GM12878 (cell line): Measurements from ENCODE around the gene C2orf66.

Experiments
- BACH1 ChIP-seq: fragments of 450-650 bp; IDR thresholded peaks from 2 replicates; pipeline ENCODE4 v1.6.1; 2017; ENCODE audit warnings: mild to moderate bottlenecking, borderline replicate concordance
- CTCF ChIP-seq, 3 experiments: IDR thresholded peaks in 2 of 3; conservative IDR thresholded peaks in 1 of 3; 2 replicates each; pipeline ENCODE4 v1.5.1; 2011; ENCODE audit warnings: low read depth in 3 of 3, low read length in 3 of 3, mild to moderate bottlenecking in 3 of 3, control low read depth in 2 of 3, moderate library complexity in 2 of 3, inconsistent platforms in 1 of 3, mixed read lengths in 1 of 3; ENCODE audit not compliant: control insufficient read depth in 2 of 3, insufficient read depth in 1 of 3; ENCODE audit errors: extremely low read depth in 1 of 3
- EED ChIP-seq: sonication (generic); IDR thresholded peaks from 2 replicates; pipeline ENCODE4 v1.6.1; 2016; ENCODE audit warnings: antibody characterized with exemption, low read depth
- HDAC2 ChIP-seq: fragments of 200-600 bp; sonication (generic); IDR thresholded peaks from 2 replicates; pipeline ENCODE4 v1.6.1; 2017
- NRF1 ChIP-seq: conservative IDR thresholded peaks from 2 replicates; pipeline ENCODE4 v1.6.1; 2011; ENCODE audit warnings: mild to moderate bottlenecking, low read depth, low read length, improper control_type of control experiment
- PAX8 ChIP-seq: fragments of 450-650 bp; IDR thresholded peaks from 2 replicates; pipeline ENCODE4 v1.6.1; 2017; ENCODE audit warnings: mild to moderate bottlenecking, moderate library complexity
- RAD21 ChIP-seq: IDR thresholded peaks from 2 replicates; pipeline ENCODE4 v1.6.1; 2011; ENCODE audit warnings: mild to moderate bottlenecking, low read depth, low read length, moderate library complexity; ENCODE audit not compliant: insufficient read depth
- SPI1 ChIP-seq: IDR thresholded peaks from 2 replicates; pipeline ENCODE4 v1.6.1; 2011; ENCODE audit warnings: low read depth, mild to moderate bottlenecking, low read length, moderate library complexity, borderline replicate concordance; ENCODE audit not compliant: insufficient read depth
- USF2 ChIP-seq: IDR thresholded peaks from 2 replicates; pipeline ENCODE4 v1.6.1; 2011; ENCODE audit warnings: low read depth, low read length, improper control_type of control experiment, borderline replicate concordance
- ZBTB33 ChIP-seq: fragments of 450-650 bp; IDR thresholded peaks from 2 replicates; pipeline ENCODE4 v1.6.1; 2017; ENCODE audit warnings: mild to moderate bottlenecking
- ZNF217 ChIP-seq: fragments of 450-650 bp; IDR thresholded peaks from 2 replicates; pipeline ENCODE4 v1.6.1; 2017; ENCODE audit warnings: antibody characterized with exemption, mild to moderate bottlenecking

- TF ChIP-seq USF2: no peak
- no peak for TF ChIP-seq ZNF217
- TF ChIP-seq RAD21: 0 out of 2 replicates have a peak, but pooled peaks have one; percentile 28
- no peak for TF ChIP-seq HDAC2
- no peak for TF ChIP-seq ZBTB33
- TF ChIP-seq SPI1: no peak
- no peak for TF ChIP-seq NRF1
- no peak for TF ChIP-seq BACH1
- TF ChIP-seq CTCF (IDR thresholded peaks at IDR 0.05 in 2 of 3, conservative IDR thresholded peaks at IDR 0.05 in 1 of 3; ENCODE audit: control insufficient read depth in 2 of 3, extremely low read depth in 1 of 3, insufficient read depth in 1 of 3, low read depth in 3 of 3, low read length in 3 of 3): peak in 2 of 3 experiments; percentile 17 to 36; a peak in 3 of 6 replicates
- TF ChIP-seq PAX8: no peak
- no peak for TF ChIP-seq EED
Measured at GRCh38 chr2:196849895-196850294, 40.7 kb upstream of the C2orf66 start.
